H9 (cell line): ENCODE measurements around the gene UNC5B. TPM values are rescaled to one million over a fixed set of nuclear protein-coding genes. Genes with fewer than 3 reads are reported as not detected.

Experiments used
- DNase-seq: peaks from one replicate; pipeline ENCODE4 v3.0.0-alpha.2; 2017
- H2AFZ ChIP-seq: one replicate; pipeline ENCODE4 v1.6.1; 2013; ENCODE audit warnings: mild to moderate bottlenecking, low read length, control low read depth, moderate library complexity
- H2AK5ac ChIP-seq: 2 replicates; pipeline ENCODE4 v1.6.1; 2013; ENCODE audit warnings: low read length, control low read depth, mixed read lengths; ENCODE audit not compliant: insufficient read length
- H2BK120ac ChIP-seq: one replicate; pipeline ENCODE4 v1.6.1; 2013; ENCODE audit warnings: low read depth, mild to moderate bottlenecking, low read length, control low read depth, inconsistent platforms; ENCODE audit not compliant: poor library complexity, severe bottlenecking
- H2BK12ac ChIP-seq: 2 replicates; pipeline ENCODE4 v1.6.1; 2013; ENCODE audit warnings: low read length, control low read depth, mixed read lengths, low read depth; ENCODE audit not compliant: insufficient read length
- H2BK15ac ChIP-seq: 2 replicates; pipeline ENCODE4 v1.6.1; 2013; ENCODE audit warnings: low read depth, low read length, control low read depth
- H2BK20ac ChIP-seq: one replicate; pipeline ENCODE4 v1.6.1; 2013; ENCODE audit warnings: low read depth, mild to moderate bottlenecking, low read length, control low read depth, inconsistent platforms; ENCODE audit not compliant: poor library complexity, severe bottlenecking
- H2BK5ac ChIP-seq: 2 replicates; pipeline ENCODE4 v1.6.1; 2013; ENCODE audit warnings: low read length, control low read depth, mixed read lengths; ENCODE audit not compliant: insufficient read length
- H3K14ac ChIP-seq: 2 replicates; pipeline ENCODE4 v1.6.1; 2013; ENCODE audit warnings: low read length, control low read depth; ENCODE audit not compliant: insufficient read depth
- H3K18ac ChIP-seq: 2 replicates; pipeline ENCODE4 v1.6.1; 2013; ENCODE audit warnings: low read depth, mild to moderate bottlenecking, mixed read lengths, low read length, control low read depth; ENCODE audit not compliant: insufficient read length
- H3K23ac ChIP-seq: 2 replicates; pipeline ENCODE4 v1.6.1; 2013; ENCODE audit warnings: low read length, control low read depth, mixed read lengths, low read depth; ENCODE audit not compliant: insufficient read length
- H3K23me2 ChIP-seq: 2 replicates; pipeline ENCODE4 v1.6.1; 2013; ENCODE audit warnings: low read depth, mild to moderate bottlenecking, mixed read lengths, low read length, control low read depth; ENCODE audit not compliant: insufficient read length, poor library complexity, severe bottlenecking
- H3K27ac ChIP-seq: 2 replicates; pipeline ENCODE4 v1.5.1; 2013; ENCODE audit warnings: low read length, control low read depth, mixed read lengths, low read depth; ENCODE audit not compliant: insufficient read length
- H3K27me3 ChIP-seq: 2 replicates; pipeline ENCODE4 v1.6.1; 2013; ENCODE audit warnings: low read length, control low read depth, inconsistent platforms; ENCODE audit not compliant: insufficient read depth
- H3K4ac ChIP-seq: 2 replicates; pipeline ENCODE4 v1.6.1; 2013; ENCODE audit warnings: low read depth, mild to moderate bottlenecking, control low read depth, inconsistent platforms, low read length, moderate library complexity
- H3K4me1 ChIP-seq: 2 replicates; pipeline ENCODE4 v1.6.1; 2013; ENCODE audit warnings: low read length, control low read depth, inconsistent platforms; ENCODE audit not compliant: insufficient read depth
- H3K4me2 ChIP-seq: 2 replicates; pipeline ENCODE4 v1.6.1; 2013; ENCODE audit warnings: low read length, control low read depth, mixed read lengths; ENCODE audit not compliant: insufficient read length, insufficient read depth
- H3K56ac ChIP-seq: 2 replicates; pipeline ENCODE4 v1.6.1; 2013; ENCODE audit warnings: low read depth, mild to moderate bottlenecking, mixed read lengths, low read length, control low read depth; ENCODE audit not compliant: insufficient read length
- H3K79me1 ChIP-seq: 2 replicates; pipeline ENCODE4 v1.6.1; 2013; ENCODE audit warnings: low read depth, mild to moderate bottlenecking, moderate library complexity, low read length, control low read depth, inconsistent platforms; ENCODE audit not compliant: insufficient read depth, poor library complexity, severe bottlenecking
- H3K79me2 ChIP-seq: 2 replicates; pipeline ENCODE4 v1.6.1; 2013; ENCODE audit warnings: low read length, control low read depth, inconsistent platforms; ENCODE audit not compliant: insufficient read depth
- H3K9ac ChIP-seq: 2 replicates; pipeline ENCODE4 v1.6.1; 2013; ENCODE audit warnings: low read length, control low read depth, mixed read lengths; ENCODE audit not compliant: insufficient read length; ENCODE audit errors: extremely low read depth
- H3K9me3 ChIP-seq: one replicate; pipeline ENCODE4 v1.6.1; 2013; ENCODE audit warnings: low read depth, low read length, inconsistent platforms; ENCODE audit not compliant: control insufficient read depth
- H3T11ph ChIP-seq: one replicate; pipeline ENCODE4 v1.6.1; 2013; ENCODE audit warnings: mild to moderate bottlenecking, low read length, control low read depth, inconsistent platforms
- H4K20me1 ChIP-seq: one replicate; pipeline ENCODE4 v1.6.1; 2013; ENCODE audit not compliant: control insufficient read depth, insufficient read length, insufficient read depth
- H4K5ac ChIP-seq: 2 replicates; pipeline ENCODE4 v1.6.1; 2013; ENCODE audit warnings: low read depth, mild to moderate bottlenecking, mixed read lengths, low read length, control low read depth; ENCODE audit not compliant: insufficient read length
- H4K8ac ChIP-seq: replicated peaks from 2 replicates; pipeline ENCODE4 v1.6.1; 2013; ENCODE audit warnings: low read length, control low read depth, mixed read lengths, low read depth; ENCODE audit not compliant: insufficient read length
- H4K91ac ChIP-seq: 2 replicates; pipeline ENCODE4 v1.6.1; 2013; ENCODE audit warnings: low read depth, mild to moderate bottlenecking, moderate library complexity, mixed read lengths, low read length, control low read depth; ENCODE audit not compliant: insufficient read length
- H3K27ac Mint-ChIP-seq, 3 experiments: 2 replicates in 2 of 3; 3 replicates in 1 of 3; pipeline ENCODE4 v1.8.0; 2020 to 2021; ENCODE audit warnings: mixed read lengths in 3 of 3, mild to moderate bottlenecking in 1 of 3, moderate library complexity in 1 of 3
- H3K27me3 Mint-ChIP-seq: 2 replicates; pipeline ENCODE4 v1.8.0; 2021; ENCODE audit warnings: low read depth, mild to moderate bottlenecking, moderate library complexity, mixed read lengths
- H3K36me3 Mint-ChIP-seq, 3 experiments: 2 replicates in 2 of 3; 3 replicates in 1 of 3; pipeline ENCODE4 v1.8.0; 2020 to 2021; ENCODE audit warnings: low read depth in 3 of 3, mixed read lengths in 3 of 3; ENCODE audit not compliant: insufficient read depth in 1 of 3
- H3K4me1 Mint-ChIP-seq, 2 experiments: 2 replicates each; pipeline ENCODE4 v1.8.0; 2020; ENCODE audit warnings: mixed read lengths in 2 of 2
- H3K4me3 Mint-ChIP-seq, 2 experiments: 2 replicates in 1 of 2; 3 replicates in 1 of 2; pipeline ENCODE4 v1.8.0; 2020 to 2021; ENCODE audit warnings: mild to moderate bottlenecking in 2 of 2, mixed read lengths in 2 of 2, moderate library complexity in 1 of 2
- H3K9me3 Mint-ChIP-seq, 2 experiments: 2 replicates in 1 of 2; 3 replicates in 1 of 2; pipeline ENCODE4 v1.8.0; 2020; ENCODE audit warnings: mild to moderate bottlenecking in 2 of 2, mixed read lengths in 2 of 2, moderate library complexity in 1 of 2
- CTCF ChIP-seq: fragments of 200-600 bp; sonication (generic); conservative IDR thresholded peaks from 3 replicates; pipeline ENCODE4 v1.8.0; 2021; ENCODE audit warnings: antibody characterized with exemption, mild to moderate bottlenecking
- WGBS: extraction: QIAGEN DNeasy Blood & Tissue Kit; methylation state at CpG from one replicate; pipeline ENCODE4 v1.1.7; 2013; ENCODE audit warnings: missing lambda C conversion rate, low lambda C conversion rate, mixed read lengths; ENCODE audit not compliant: insufficient read length; ENCODE audit errors: extremely low coverage; 5-methylcytosine and 5-hydroxymethylcytosine counted together
- total RNA-seq: library from RNA; stranded (reverse); gene quantifications from 2 replicates; pipeline ENCODE4 v1.2.1, GENCODE V29; 2021

The UNC5B gene
- total RNA-seq, 1 experiment from 2014 or later, result 28.4 TPM

- Mint-ChIP-seq H3K4me1 (peaks cover 56 to 63% of the 10 kb centered on the region in 2 experiments), H3K27ac (peak overlapping the region in 2 of 3 experiments; percentile 8 to 81; a peak in 3 of 7 replicates)
Measured at GRCh38 chr10:71338728-71339495, 126.5 kb downstream of the UNC5B start.

More at GRCh38 chr10:71338728-71339495, 126.5 kb downstream of the UNC5B start:
- DNase-seq, result no peak
- H3K18ac ChIP-seq, result no peak overlapping the region
- peaks cover 4% of the 10 kb centered on the region; the same call in 1 of the 2 replicates for H3K4me1 ChIP-seq
- no peak overlapping the region for H4K8ac ChIP-seq
- Mint-ChIP-seq H3K36me3 (peaks cover 8 to 18% (median 12%) of the 10 kb centered on the region in 3 experiments; a peak in 6 of 7 replicates), H3K4me3 (no peak overlapping the region), H3K27me3 (peaks cover 2% of the 10 kb centered on the region; the same call in 1 of the 2 replicates), H3K9me3 (no peaks in the 10 kb centered on the region)
- H3K9me3 ChIP-seq, result no peaks in the 10 kb centered on the region
- H3K14ac ChIP-seq, result no peak overlapping the region
- H2BK5ac ChIP-seq, result no peak overlapping the region
- no peaks in the 10 kb centered on the region for H4K20me1 ChIP-seq
- H3T11ph ChIP-seq, result no peak overlapping the region
- H3K4me2 ChIP-seq, result no peak overlapping the region
- no peak overlapping the region for H4K91ac ChIP-seq
- H3K23ac ChIP-seq, result no peak overlapping the region
- H4K5ac ChIP-seq, result no peak overlapping the region
- H2BK120ac ChIP-seq, result no peak overlapping the region
- H3K23me2 ChIP-seq, result peaks cover 3% of the 10 kb centered on the region
- H3K27me3 ChIP-seq, result no peaks in the 10 kb centered on the region; the same call in 1 of the 2 replicates
- H2AK5ac ChIP-seq, result no peak overlapping the region
- no peak overlapping the region for H3K27ac ChIP-seq
- TF ChIP-seq CTCF, result no peak
- no CpG with 5 or more reads among the region's 13 CpGs for WGBS
- H3K79me2 ChIP-seq, result no peaks in the 10 kb centered on the region
- no peak overlapping the region for H2BK20ac ChIP-seq
- no peaks in the 10 kb centered on the region for H3K79me1 ChIP-seq
- H3K9ac ChIP-seq, result no peak overlapping the region
- H2AFZ ChIP-seq, result no peak overlapping the region
- no peak overlapping the region for H2BK12ac ChIP-seq
- H3K56ac ChIP-seq, result no peak overlapping the region
- H2BK15ac ChIP-seq, result no peak overlapping the region
- no peak overlapping the region for H3K4ac ChIP-seq
